Eye (tissue), 1 donor: ENCODE results near the gene ZNHIT3.
"Not testable (repeated sequence)": the region's sequence is repeated elsewhere in the genome, so short reads cannot be mapped to it uniquely, and the experiment has no call there.

ENCODE experiments used
- DNase-seq: peaks from one replicate; pipeline ENCODE4 v3.0.0-alpha.2; 2015

The ZNHIT3 gene

GRCh38 chr17:36485027-36485426 lies 1.5 kb upstream of the ZNHIT3 start:
- DNase-seq = no peak

DNA sequence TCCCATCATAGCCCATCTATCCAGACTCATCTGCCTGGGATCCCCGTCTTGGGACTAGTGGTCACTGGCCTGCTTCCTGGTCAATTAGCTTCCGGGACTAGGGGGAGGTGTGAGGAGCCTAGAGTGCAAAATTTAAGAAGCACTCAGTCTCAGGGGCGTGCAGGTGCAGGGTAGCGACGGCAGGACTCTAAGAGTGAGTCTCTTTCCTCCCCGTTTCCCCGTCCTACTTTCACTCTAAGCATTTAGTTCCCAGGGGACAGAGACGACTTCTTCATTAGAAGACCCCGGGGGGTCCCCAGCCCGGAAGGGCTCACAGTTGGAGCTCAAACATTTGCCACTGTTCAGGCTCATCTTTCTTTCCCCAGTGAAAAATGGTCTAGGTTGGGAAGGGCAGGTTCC lies 677 bp upstream of the ZNHIT3 start:
- no peak for DNase-seq

- DNase-seq = no peak
Measured at GRCh38 chr17:36493956-36494355, 7.5 kb downstream of the ZNHIT3 start.

GRCh38 chr17:36494674-36495073 lies 8.2 kb downstream of the ZNHIT3 start:
- DNase-seq = no peak

DNA sequence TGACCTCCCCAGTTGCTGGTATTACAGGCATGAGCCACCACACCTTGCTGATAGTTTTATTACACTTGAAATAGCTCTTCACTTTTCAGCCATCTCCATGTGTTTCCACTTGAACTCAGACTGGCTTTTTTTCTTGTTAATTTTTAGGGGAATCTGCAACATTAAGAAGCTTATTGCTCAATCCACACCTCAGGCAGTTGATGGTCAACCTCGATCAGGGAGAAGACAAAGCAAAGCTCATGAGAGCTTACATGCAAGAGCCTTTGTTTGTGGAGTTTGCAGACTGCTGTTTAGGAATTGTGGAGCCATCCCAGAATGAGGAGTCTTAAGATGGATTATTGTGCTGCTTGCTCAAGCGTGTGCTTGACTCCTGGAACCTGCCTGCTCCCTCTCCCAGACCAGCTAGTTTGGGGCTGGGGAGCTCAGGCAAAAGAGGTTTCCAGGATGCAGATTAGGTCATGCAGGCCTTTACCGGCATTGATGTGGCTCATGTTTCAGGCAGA lies 8.6 kb downstream of the ZNHIT3 start:
- no peak for DNase-seq

DNA sequence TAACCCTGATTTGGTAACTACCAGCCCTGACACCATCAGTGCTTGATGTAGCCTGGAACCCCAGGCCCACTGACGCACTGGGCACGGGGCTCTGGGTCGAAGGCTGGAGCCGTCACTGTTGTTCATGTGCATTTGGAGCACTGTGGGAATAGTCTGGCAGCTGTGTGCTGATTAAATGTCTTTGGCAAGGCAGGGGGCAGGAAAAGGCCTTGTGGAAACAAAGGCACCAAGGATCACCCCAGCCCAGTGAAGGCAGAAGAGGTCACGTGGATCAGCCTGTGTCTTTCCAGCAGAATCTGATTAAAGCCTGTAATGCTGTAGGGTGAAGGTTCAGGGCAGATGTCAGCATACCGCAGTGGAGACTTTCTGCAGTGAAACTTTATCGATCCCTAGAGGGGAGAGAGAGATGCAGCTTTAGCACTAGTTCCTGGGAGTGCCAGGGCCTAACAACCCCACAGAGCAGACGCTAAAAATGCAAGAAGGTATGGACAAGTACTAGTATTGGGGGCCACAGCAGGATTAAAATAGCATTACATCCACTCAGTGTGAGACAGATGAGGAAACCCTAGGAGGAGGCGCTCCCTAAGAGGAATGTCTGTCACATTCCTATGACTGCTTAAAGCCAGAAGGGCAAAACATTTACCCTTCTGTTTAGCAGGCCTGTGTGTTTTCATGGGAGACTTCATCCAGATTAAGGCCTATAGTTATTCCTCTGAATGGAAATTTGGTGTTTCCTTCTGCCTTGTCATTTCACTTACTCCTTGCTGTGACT lies 9.7 kb downstream of the ZNHIT3 start:
- DNase-seq = no peak

GRCh38 chr17:36498155-36498554 lies 11.7 kb downstream of the ZNHIT3 start:
- DNase-seq = peak; percentile 11

DNA sequence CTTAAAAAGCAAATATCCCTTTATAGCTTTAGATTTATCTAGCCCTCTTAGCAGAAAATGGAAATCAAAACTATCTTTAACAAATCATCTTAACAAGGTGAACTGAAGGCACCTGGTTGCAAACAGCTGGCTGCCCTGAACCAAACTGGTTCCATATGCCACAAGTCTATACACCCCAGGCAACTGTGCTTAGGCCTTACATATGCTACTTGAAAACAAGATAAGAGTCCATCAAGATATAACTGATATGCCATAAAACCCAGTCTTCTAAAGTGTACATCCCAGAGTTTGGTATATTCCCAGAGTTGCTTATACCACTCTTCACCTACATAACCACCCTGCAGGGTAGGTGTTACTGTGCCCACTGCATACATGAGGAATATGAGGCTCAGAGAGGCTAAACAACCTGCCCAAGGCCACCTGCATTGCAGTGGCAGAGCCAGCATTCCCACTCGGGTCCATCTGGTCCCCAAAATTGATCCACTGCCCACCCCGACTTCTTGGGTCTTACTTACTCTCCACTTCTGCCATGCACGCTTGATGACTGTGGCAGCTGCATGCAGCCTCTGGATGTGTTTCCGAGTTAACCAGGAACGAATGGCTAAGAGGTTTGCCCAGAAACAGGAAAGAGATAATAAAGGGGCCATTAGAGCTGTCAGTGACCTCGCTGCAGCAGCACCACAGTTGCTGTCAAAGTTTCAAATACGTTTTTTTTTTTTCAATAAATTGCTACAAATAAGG lies 12.2 kb downstream of the ZNHIT3 start:
- no peak for DNase-seq

GRCh38 chr17:36500745-36501225 lies 14.3 kb downstream of the ZNHIT3 start:
- no peak for DNase-seq

- no peak for DNase-seq
Measured at GRCh38 chr17:36501351-36501750, 14.9 kb downstream of the ZNHIT3 start.

DNA sequence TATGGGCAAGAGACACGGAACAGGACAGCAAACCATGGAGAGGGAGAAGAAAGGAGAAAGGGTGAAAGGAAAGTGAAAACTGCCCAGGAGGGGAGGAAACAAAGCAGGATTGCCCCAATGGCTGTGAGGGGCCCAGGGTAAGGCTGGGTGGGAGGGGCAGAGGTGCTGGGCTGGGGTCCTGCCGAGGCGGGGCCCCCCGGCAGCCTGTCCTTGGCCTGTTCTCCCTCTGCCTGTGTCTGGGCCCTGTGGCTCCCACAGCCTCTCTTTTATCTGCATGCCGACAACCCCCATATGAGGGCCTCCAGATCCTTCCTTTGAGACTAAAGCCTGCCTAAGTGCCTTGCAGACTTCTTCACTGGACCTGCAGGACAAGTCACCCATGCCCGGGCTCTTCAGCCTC lies 15.5 kb downstream of the ZNHIT3 start:
- DNase-seq = no peak

GRCh38 chr17:36503456-36504155 lies 17.1 kb downstream of the ZNHIT3 start:
- DNase-seq = no peak

GRCh38 chr17:36504156-36504545 lies 17.7 kb downstream of the ZNHIT3 start:
- DNase-seq = no peak

- DNase-seq = no peak
Measured at GRCh38 chr17:36505171-36505570, 18.7 kb downstream of the ZNHIT3 start.

GRCh38 chr17:36506249-36506826 lies 19.9 kb downstream of the ZNHIT3 start:
- no peak for DNase-seq

DNA sequence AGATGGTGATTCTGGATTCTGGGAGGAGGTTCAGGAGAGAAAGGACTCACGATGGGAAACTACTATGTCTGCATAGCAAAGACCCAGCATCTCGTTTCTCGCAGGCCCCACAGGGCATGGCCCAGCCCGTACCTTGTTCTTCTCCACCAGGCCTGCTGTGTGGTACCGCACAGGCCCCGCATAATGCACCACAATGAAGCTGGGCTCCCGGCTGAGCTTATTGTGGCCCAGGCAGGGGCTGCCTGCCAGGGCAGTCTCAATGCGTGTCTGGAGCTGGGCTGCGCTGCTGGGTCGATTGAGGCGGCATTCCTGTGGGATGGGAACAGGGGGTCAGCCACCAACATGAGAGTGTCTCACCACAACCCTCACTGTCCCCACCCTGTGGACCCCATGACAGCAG lies 20.4 kb downstream of the ZNHIT3 start:
- DNase-seq = no peak

DNA sequence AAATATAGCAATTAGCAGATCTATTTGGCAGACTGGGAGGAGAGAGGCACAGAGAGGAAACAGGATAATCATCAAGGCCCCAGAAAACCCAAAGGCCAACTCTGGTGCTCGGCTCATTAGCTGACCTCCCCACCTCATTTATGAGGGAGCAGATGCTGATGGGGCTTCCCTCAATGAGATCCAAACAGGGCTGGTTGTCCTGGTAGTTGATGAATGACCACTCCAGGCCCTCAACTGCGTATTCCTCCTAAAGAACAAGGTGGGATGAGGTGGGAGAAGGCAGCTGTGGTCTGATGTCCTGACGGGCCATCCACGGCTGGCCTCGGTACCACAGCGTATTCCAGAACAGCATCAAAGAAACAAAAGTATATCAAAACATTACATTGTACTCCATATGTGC lies 20.8 kb downstream of the ZNHIT3 start:
- DNase-seq = no peak

- not testable (repeated sequence) for DNase-seq
Measured at GRCh38 chr17:36508439-36508838, 22.0 kb downstream of the ZNHIT3 start.

DNA sequence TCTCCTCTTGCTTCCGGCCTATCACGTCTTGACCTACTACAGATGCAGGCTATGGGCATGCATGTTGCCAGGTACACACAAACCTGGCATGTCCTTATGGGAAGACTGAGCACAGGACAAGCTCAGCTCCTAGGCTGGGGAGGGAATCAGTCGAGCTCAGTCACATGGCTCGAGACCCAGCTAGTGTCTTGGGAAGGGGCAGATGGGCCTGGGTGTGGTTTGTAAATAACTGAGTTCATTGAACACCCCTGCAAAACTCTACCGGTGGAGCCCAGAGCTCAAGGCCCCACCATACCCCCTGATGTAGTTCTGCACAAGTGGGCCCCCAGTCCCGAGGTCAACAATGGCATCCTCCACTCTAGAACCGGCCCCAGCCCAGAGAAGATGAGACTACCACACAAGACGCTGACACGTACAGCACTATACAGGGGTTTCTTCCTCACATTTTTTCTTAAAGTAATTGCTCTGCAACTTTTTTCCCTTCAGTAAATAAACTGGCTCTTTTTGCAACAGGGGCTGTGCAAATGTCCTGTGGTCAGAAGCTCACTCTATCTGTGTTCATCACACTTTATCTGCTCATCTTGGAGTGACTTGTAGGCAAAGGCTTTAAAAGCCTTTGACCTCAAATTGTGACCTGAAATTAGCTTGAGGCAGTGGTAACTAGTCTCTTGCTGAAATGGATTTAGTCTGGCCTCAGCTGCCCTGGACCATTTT lies 22.9 kb downstream of the ZNHIT3 start:
- no peak for DNase-seq

DNA sequence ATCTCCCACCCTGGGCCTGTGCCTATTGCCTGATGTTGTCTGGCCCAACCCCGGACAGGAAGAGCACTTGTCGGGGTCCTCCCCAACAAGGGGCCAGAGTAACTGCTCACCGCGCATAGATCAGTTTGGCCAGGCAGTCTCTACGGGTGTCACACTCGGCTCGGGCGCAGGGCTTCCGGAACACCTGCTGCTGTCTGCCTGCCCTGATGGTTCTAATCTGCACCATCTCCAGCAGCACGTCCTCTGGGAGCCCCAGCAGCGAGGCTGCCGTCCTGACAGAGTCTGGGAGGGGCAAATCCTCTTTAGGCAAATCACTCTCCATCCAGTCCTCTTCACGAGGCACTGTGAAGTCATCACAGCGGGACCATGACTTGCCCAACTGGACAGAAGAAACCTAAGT lies 24.2 kb downstream of the ZNHIT3 start:
- no peak for DNase-seq

- no peak for DNase-seq
Measured at GRCh38 chr17:36511216-36511615, 24.7 kb downstream of the ZNHIT3 start.

- DNase-seq = no peak
Measured at GRCh38 chr17:36512641-36513040, 26.2 kb downstream of the ZNHIT3 start.
